Liver (tissue), 9 donors: Measurements from ENCODE around the gene PSMB2. TPM values are rescaled to one million over a fixed set of nuclear protein-coding genes. Genes with fewer than 3 reads are reported as not detected.
A peak's percentile ranks its signal among the peaks of the same experiment; 100 is the strongest.

Source experiments
- DNase-seq: peaks from one replicate; pipeline ENCODE4 v3.0.0-alpha.2; 2017; ENCODE audit warnings: low spot score
- H3K27ac ChIP-seq, 2 donors: one replicate each; pipeline ENCODE4 v1.7.0; 2013; ENCODE audit warnings: inconsistent platforms in 2 of 2, low read length in 2 of 2, control low read depth in 1 of 2, low read depth in 1 of 2, mild to moderate bottlenecking in 1 of 2
- H3K27me3 ChIP-seq, 4 donors: one replicate each; pipeline versions ENCODE4 v1.6.1 to v1.7.0; 2013; ENCODE audit warnings: low read length in 3 of 4, inconsistent platforms in 1 of 4, mild to moderate bottlenecking in 1 of 4, moderate library complexity in 1 of 4; ENCODE audit not compliant: control insufficient read depth in 4 of 4, insufficient read depth in 4 of 4
- H3K36me3 ChIP-seq, 4 donors: one replicate each; pipeline versions ENCODE4 v1.6.1 to v1.7.0; 2013; ENCODE audit warnings: low read length in 3 of 4, mild to moderate bottlenecking in 3 of 4, low read depth in 1 of 4, moderate library complexity in 1 of 4; ENCODE audit not compliant: control insufficient read depth in 4 of 4, insufficient read depth in 3 of 4
- H3K4me1 ChIP-seq, 4 donors: one replicate each; pipeline versions ENCODE4 v1.6.1 to v1.7.0; 2013; ENCODE audit warnings: low read length in 3 of 4, mild to moderate bottlenecking in 3 of 4, moderate library complexity in 1 of 4; ENCODE audit not compliant: control insufficient read depth in 4 of 4, insufficient read depth in 4 of 4
- H3K4me3 ChIP-seq, 3 donors: one replicate each; pipeline versions ENCODE4 v1.6.1 to v1.7.0; 2013; ENCODE audit warnings: low read length in 3 of 3, control low read depth in 1 of 3, low read depth in 1 of 3, mild to moderate bottlenecking in 1 of 3
- H3K9ac ChIP-seq, 2 donors: one replicate each; pipeline ENCODE4 v1.7.0; 2013; ENCODE audit warnings: low read length in 2 of 2, mild to moderate bottlenecking in 2 of 2, moderate library complexity in 2 of 2, control low read depth in 1 of 2, low read depth in 1 of 2
- H3K9me3 ChIP-seq, 4 donors: one replicate each; pipeline versions ENCODE4 v1.6.1 to v1.7.0; 2013; ENCODE audit warnings: low read length in 3 of 4; ENCODE audit not compliant: control insufficient read depth in 4 of 4
- EGR1 ChIP-seq, 2 donors: IDR thresholded peaks; 2 replicates each; pipeline ENCODE4 v1.6.1; 2016 to 2018; ENCODE audit warnings: antibody characterized with exemption in 2 of 2, low read depth in 2 of 2
- FOXA1 ChIP-seq: IDR thresholded peaks from 2 replicates; pipeline ENCODE4 v1.6.1; 2016; ENCODE audit warnings: antibody characterized with exemption
- GABPA ChIP-seq, 2 donors: IDR thresholded peaks in 1 of 2; conservative IDR thresholded peaks in 1 of 2; 2 replicates each; pipeline ENCODE4 v1.6.1; 2016; ENCODE audit warnings: antibody characterized with exemption in 2 of 2, mild to moderate bottlenecking in 1 of 2, moderate library complexity in 1 of 2
- HNF4G ChIP-seq: IDR thresholded peaks from 2 replicates; pipeline ENCODE4 v1.6.1; 2016; ENCODE audit warnings: antibody characterized with exemption
- JUND ChIP-seq, 2 donors: IDR thresholded peaks; 2 replicates each; pipeline ENCODE4 v1.6.1; 2016; ENCODE audit warnings: antibody characterized with exemption in 2 of 2
- MAX ChIP-seq: IDR thresholded peaks from 2 replicates; pipeline ENCODE4 v1.6.1; 2016; ENCODE audit warnings: antibody characterized with exemption
- NR2F2 ChIP-seq: IDR thresholded peaks from 2 replicates; pipeline ENCODE4 v1.6.1; 2016; ENCODE audit warnings: antibody characterized with exemption
- RAD21 ChIP-seq, 2 donors: IDR thresholded peaks; 2 replicates each; pipeline ENCODE4 v1.6.1; 2016; ENCODE audit warnings: antibody characterized with exemption in 2 of 2, mild to moderate bottlenecking in 2 of 2
- REST ChIP-seq: IDR thresholded peaks from 2 replicates; pipeline ENCODE4 v1.6.1; 2016; ENCODE audit warnings: antibody characterized with exemption, mild to moderate bottlenecking
- RXRA ChIP-seq, 2 donors: IDR thresholded peaks; 2 replicates each; pipeline ENCODE4 v1.6.1; 2017 to 2018; ENCODE audit warnings: antibody characterized with exemption in 2 of 2, mild to moderate bottlenecking in 1 of 2
- SP1 ChIP-seq: IDR thresholded peaks from 2 replicates; pipeline ENCODE4 v1.6.1; 2018; ENCODE audit warnings: antibody characterized with exemption, mild to moderate bottlenecking
- YY1 ChIP-seq: IDR thresholded peaks from 2 replicates; pipeline ENCODE4 v1.6.1; 2016; ENCODE audit warnings: antibody characterized with exemption, mild to moderate bottlenecking
- ZBTB33 ChIP-seq: IDR thresholded peaks from 2 replicates; pipeline ENCODE4 v1.6.1; 2016; ENCODE audit warnings: antibody characterized with exemption
- WGBS: extraction: QIAGEN DNeasy Blood & Tissue Kit; methylation state at CpG from one replicate; pipeline ENCODE4 v1.1.7; 2013; 5-methylcytosine and 5-hydroxymethylcytosine counted together
- polyA plus RNA-seq, 2 donors: library from polyadenylated mRNA; stranded (reverse) in 1 of 2; unstranded in 1 of 2; fragments of 200-250 nt in 1 of 2; fragments of >200 nt in 1 of 2; fragmentation: Nextera tagmentation in 1 of 2; extraction: Ambion mirVana in 1 of 2; gene quantifications; one replicate each; pipeline versions ENCODE4 v1.2.1 to v1.2.3, GENCODE V29; 2013 to 2015
- total RNA-seq, 2 donors: library from RNA; depleted of rRNA; stranded (reverse); fragments of >200 nt; gene quantifications; one replicate each; pipeline ENCODE4 v1.2.3, GENCODE V29; 2014
- TF ChIP-seq, protein P1 (sequence below): fragments of 150-350 bp; IDR thresholded peaks from 2 replicates; pipeline ENCODE4 v1.5.1; 2017; ENCODE audit warnings: improper control_type of control experiment, low read depth, low read length; ENCODE audit not compliant: missing input control
- TF ChIP-seq, protein P2 (sequence below): IDR thresholded peaks from 2 replicates; pipeline ENCODE4 v1.6.1; 2016; ENCODE audit warnings: antibody characterized with exemption
- donor health status: healthy.
- donor health status: healthy.
- donor health status: healthy.
- donor health status: healthy.
- donor health status: healthy.

The PSMB2 gene
- total and polyA plus RNA-seq, 4 donors, result 19.1 to 76.6 (median 40.8) TPM

- Histone ChIP-seq H3K9me3 (no peaks in the 10 kb centered on the region), H3K4me3 (no peak overlapping the region), H3K9ac (no peak overlapping the region), H3K27ac (no peak overlapping the region), H3K4me1 (peaks cover 0 to 15% (median 7%) of the 10 kb centered on the region in 4 donors), H3K27me3 (no peaks in the 10 kb centered on the region), H3K36me3 (peaks cover 0 to 6% (median 3%) of the 10 kb centered on the region in 4 donors)
- WGBS, result 75% methylated on average over 9 of the region's 9 CpGs
- peak; percentile 76 to 87 for TF ChIP-seq RAD21 (IDR thresholded peaks at IDR 0.05)
- no peak for TF ChIP-seq JUND (IDR thresholded peaks at IDR 0.05)
- peak in 1 of 2 donors; percentile 23 for TF ChIP-seq RXRA (IDR thresholded peaks at IDR 0.05)
- TF ChIP-seq, protein P1, sequence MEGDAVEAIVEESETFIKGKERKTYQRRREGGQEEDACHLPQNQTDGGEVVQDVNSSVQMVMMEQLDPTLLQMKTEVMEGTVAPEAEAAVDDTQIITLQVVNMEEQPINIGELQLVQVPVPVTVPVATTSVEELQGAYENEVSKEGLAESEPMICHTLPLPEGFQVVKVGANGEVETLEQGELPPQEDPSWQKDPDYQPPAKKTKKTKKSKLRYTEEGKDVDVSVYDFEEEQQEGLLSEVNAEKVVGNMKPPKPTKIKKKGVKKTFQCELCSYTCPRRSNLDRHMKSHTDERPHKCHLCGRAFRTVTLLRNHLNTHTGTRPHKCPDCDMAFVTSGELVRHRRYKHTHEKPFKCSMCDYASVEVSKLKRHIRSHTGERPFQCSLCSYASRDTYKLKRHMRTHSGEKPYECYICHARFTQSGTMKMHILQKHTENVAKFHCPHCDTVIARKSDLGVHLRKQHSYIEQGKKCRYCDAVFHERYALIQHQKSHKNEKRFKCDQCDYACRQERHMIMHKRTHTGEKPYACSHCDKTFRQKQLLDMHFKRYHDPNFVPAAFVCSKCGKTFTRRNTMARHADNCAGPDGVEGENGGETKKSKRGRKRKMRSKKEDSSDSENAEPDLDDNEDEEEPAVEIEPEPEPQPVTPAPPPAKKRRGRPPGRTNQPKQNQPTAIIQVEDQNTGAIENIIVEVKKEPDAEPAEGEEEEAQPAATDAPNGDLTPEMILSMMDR, result peak; percentile 65
- TF ChIP-seq REST, result no peak
- peak; percentile 86 for DNase-seq
These were observed 77.1 kb downstream of the PSMB2 start for GRCh38 chr1:35564037-35564883.

DNA sequence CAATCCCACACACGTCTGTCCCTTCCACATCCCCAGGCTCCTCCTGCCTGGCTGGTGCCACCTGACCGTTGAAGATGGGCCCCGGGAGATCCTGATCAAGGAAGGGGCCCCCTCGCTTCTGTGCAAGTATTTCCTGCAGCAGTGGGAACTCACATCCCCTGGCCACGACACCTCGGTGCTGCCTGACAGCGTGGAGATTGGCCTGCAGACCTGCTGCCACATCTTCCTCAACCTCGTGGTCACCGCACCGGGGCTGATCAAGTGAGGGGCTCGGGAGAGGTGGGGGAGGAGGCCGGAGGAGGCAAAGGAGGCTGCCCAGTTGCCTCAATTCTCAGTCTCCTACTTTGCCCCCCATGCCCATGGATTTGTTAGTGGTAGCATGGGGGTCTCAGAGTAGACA is 78.2 kb downstream of the PSMB2 start:
- H3K27ac ChIP-seq, result no peak overlapping the region
- TF ChIP-seq HNF4G, result no peak
- no peak for TF ChIP-seq MAX
- no peak for TF ChIP-seq SP1
- TF ChIP-seq, protein P1, result no peak
- TF ChIP-seq ZBTB33, result no peak
- no peak for TF ChIP-seq NR2F2
- TF ChIP-seq JUND (IDR thresholded peaks at IDR 0.05), result no peak
- no peak for TF ChIP-seq RXRA (IDR thresholded peaks at IDR 0.05)
- TF ChIP-seq, protein P2, sequence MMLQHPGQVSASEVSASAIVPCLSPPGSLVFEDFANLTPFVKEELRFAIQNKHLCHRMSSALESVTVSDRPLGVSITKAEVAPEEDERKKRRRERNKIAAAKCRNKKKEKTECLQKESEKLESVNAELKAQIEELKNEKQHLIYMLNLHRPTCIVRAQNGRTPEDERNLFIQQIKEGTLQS, result no peak
- TF ChIP-seq EGR1 (IDR thresholded peaks at IDR 0.05; ENCODE audit: low read depth in 2 of 2), result no peak
- TF ChIP-seq FOXA1, result no peak
- no peak for TF ChIP-seq RAD21 (IDR thresholded peaks at IDR 0.05)
- no peak for TF ChIP-seq GABPA (IDR thresholded peaks at IDR 0.05 in 1 of 2, conservative IDR thresholded peaks at IDR 0.05 in 1 of 2)
- no peak for TF ChIP-seq YY1
- H3K4me3 ChIP-seq, result no peak overlapping the region
- no peaks in the 10 kb centered on the region for H3K27me3 ChIP-seq
- H3K4me1 ChIP-seq, result peaks cover 0 to 21% (median 11%) of the 10 kb centered on the region in 4 donors
- H3K9ac ChIP-seq, result no peak overlapping the region
- DNase-seq, result no peak
- 79% methylated on average over 12 of the region's 12 CpGs for WGBS
- H3K9me3 ChIP-seq, result no peaks in the 10 kb centered on the region
- peaks cover 0 to 6% (median 3%) of the 10 kb centered on the region in 4 donors for H3K36me3 ChIP-seq
